Loucy (cell line): ENCODE data around the gene LARP4.

Source experiments
- CTCF ChIP-seq: fragments of 200-600 bp; sonication (generic); conservative IDR thresholded peaks from 2 replicates; pipeline ENCODE4 v1.5.1; 2014; ENCODE audit warnings: mild to moderate bottlenecking, antibody characterized with exemption, low read length
- EZH2phosphoT487 ChIP-seq: fragments of 200-600 bp; IDR thresholded peaks from 2 replicates; pipeline ENCODE4 v1.6.1; 2018; ENCODE audit warnings: antibody characterized with exemption, mild to moderate bottlenecking, moderate library complexity, borderline replicate concordance

GRCh38 chr12:50402264-50403000, 1.7 kb downstream of the LARP4 start:
- TF ChIP-seq CTCF (no peak), EZH2phosphoT487 (no peak)
